ENCODE measurements around the gene C9orf72.

- TF ChIP-seq CTCF (IDR thresholded peaks at IDR 0.05; ENCODE audit: low read length) (no peak), EZH2 (optimal IDR thresholded peaks at IDR 0.05; ENCODE audit: low read depth, low read length) (no peak), EZH2phosphoT487 (IDR thresholded peaks at IDR 0.05; ENCODE audit: low read length) (no peak)
These were observed 1.2 kb downstream of the C9orf72 start for GRCh38 chr9:27572061-27572460.

Measured in MM.1S (cell line).